ENCODE results near the gene CYLC2. TPM values are rescaled to one million over a fixed set of nuclear protein-coding genes. Genes with fewer than 3 reads are reported as not detected.

Gene CYLC2
- total RNA-seq, 1 experiment from 2014 or later = not detected

GRCh38 chr9:103037508-103038477 lies 42.7 kb downstream of the CYLC2 start:
- no peak overlapping the region for H3K4me2 ChIP-seq (ENCODE audit: low read length)
- H3F3A ChIP-seq (ENCODE audit: low read length, unreplicated experiment) = no peaks in the 10 kb centered on the region
- TF ChIP-seq EZH2 (IDR thresholded peaks at IDR 0.05; ENCODE audit: low read length, unreplicated experiment) = no peak
- TF ChIP-seq CTCF (conservative IDR thresholded peaks at IDR 0.05; ENCODE audit: low read depth, low read length) = no peak
- no peak for TF ChIP-seq EZH2phosphoT487 (IDR thresholded peaks at IDR 0.05; ENCODE audit: borderline replicate concordance, low read length)
- H3K27ac ChIP-seq (ENCODE audit: low read length) = no peak overlapping the region
- H3K9ac ChIP-seq (ENCODE audit: low read length) = no peak overlapping the region
- H3K36me3 ChIP-seq (ENCODE audit: low read depth, low read length) = no peaks in the 10 kb centered on the region
- no peaks in the 10 kb centered on the region for H3K9me2 ChIP-seq (replicated peaks; ENCODE audit: low read length)
- H3K9me3 ChIP-seq (ENCODE audit: low read length) = no peaks in the 10 kb centered on the region
- DNase-seq (peak; percentile 8), ATAC-seq (peak; percentile 51; the same call in 1 of the 2 replicates)
- H3K79me2 ChIP-seq (ENCODE audit: low read length) = no peaks in the 10 kb centered on the region
- no peaks in the 10 kb centered on the region for H3K4me1 ChIP-seq (ENCODE audit: insufficient read depth, low read length)
- no TSS peak for BruUV-seq (replicated peaks)
- H3K4me3 ChIP-seq (ENCODE audit: low read length) = no peak overlapping the region
- CTCF ChIA-PET = no interaction called here
- no peak overlapping the region for H2AFZ ChIP-seq (ENCODE audit: low read length)
- intact Hi-C loops (cut with micrococcal nuclease) = no loop called here
- H4K20me1 ChIP-seq (ENCODE audit: low read length) = no peaks in the 10 kb centered on the region
- no peaks in the 10 kb centered on the region for H3K27me3 ChIP-seq (ENCODE audit: low read length)
- POLR2A ChIA-PET (ENCODE audit: unreplicated experiment) = no interaction called here

DNA sequence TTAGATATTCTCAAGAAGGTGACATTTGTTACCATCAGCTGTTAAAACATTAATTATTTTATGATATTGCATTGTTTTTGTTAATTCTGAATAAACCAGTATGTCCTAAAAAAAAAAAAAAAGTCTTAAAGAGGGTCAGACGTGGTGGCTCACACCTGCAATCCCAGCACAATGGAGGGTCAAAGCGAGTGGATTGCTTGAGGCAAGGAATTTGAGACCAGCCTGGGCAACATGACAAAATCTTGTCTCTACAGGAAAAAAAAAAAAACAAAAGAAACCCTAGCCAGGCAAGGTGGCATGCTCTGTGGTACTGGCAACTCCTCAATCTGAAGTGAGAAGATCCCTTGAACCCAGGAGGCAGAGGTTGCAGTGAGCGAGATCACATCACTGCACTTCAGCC lies 46.8 kb downstream of the CYLC2 start:
- Histone ChIP-seq H3K4me1 (ENCODE audit: insufficient read depth, low read length) (no peaks in the 10 kb centered on the region), H3K79me2 (ENCODE audit: low read length) (no peaks in the 10 kb centered on the region), H3K4me2 (ENCODE audit: low read length) (no peak overlapping the region), H4K20me1 (ENCODE audit: low read length) (no peaks in the 10 kb centered on the region), H3K27me3 (ENCODE audit: low read length) (no peaks in the 10 kb centered on the region), H3K27ac (ENCODE audit: low read length) (no peak overlapping the region), H3K36me3 (ENCODE audit: low read depth, low read length) (no peaks in the 10 kb centered on the region), H3K4me3 (ENCODE audit: low read length) (no peak overlapping the region), H2AFZ (ENCODE audit: low read length) (no peak overlapping the region), H3K9me3 (ENCODE audit: low read length) (no peaks in the 10 kb centered on the region), H3K9me2 (replicated peaks; ENCODE audit: low read length) (no peaks in the 10 kb centered on the region), H3F3A (ENCODE audit: low read length, unreplicated experiment) (no peaks in the 10 kb centered on the region), H3K9ac (ENCODE audit: low read length) (no peak overlapping the region)
- DNase-seq (no peak), ATAC-seq (no peak)
- no peak for TF ChIP-seq CTCF (conservative IDR thresholded peaks at IDR 0.05; ENCODE audit: low read depth, low read length)
- no peak for TF ChIP-seq EZH2phosphoT487 (IDR thresholded peaks at IDR 0.05; ENCODE audit: borderline replicate concordance, low read length)
- TF ChIP-seq EZH2 (IDR thresholded peaks at IDR 0.05; ENCODE audit: low read length, unreplicated experiment) = no peak
- intact Hi-C loops (cut with micrococcal nuclease) = no loop called here
- ChIA-PET POLR2A (ENCODE audit: unreplicated experiment) (no interaction called here), CTCF (no interaction called here)
- BruUV-seq (replicated peaks) = no TSS peak
